ENCODE results near the gene DNAH10. TPM values are rescaled to one million over a fixed set of nuclear protein-coding genes. Genes with fewer than 3 reads are reported as not detected.
A peak's percentile ranks its signal among the peaks of the same experiment; 100 is the strongest.

The DNAH10 gene
- total and polyA plus RNA-seq, 7 experiments from 2014 or later = 0.05 to 0.50 (median 0.10) TPM

DNA sequence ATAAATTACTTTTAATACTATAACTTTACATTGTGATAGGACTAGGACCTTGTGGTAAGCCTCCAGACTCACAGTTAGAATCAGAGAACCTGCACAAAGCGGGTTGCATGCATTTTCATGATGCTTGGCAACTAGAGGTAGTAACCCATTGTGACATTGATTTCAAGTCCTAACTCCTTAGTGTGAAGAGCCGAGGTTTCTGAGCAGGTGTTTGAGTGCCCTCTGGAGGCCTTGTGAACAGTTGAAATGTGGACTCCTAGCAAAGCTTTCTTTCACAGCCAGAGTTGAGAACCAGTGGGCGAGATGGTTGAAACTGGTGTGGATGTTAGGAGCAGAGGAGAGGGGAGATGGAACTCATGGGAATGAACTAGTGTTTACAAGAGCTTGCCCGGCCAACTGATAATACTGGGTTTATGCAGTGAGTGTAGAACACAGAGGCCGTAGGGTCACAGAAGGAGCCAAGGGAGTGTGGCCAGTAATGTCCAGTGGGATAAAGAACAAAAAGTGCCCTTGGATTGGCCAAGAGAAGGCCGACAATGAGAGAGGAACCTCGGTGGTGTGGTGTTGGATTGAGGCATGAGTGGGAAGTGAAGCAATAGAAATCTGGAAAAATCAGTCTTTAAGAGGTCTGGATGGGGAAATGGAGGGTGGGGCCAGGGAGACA is 221.9 kb downstream of the DNAH10 start:
- no peaks in the 10 kb centered on the region for H3K9me3 ChIP-seq (ENCODE audit: control insufficient read depth in 2 of 3, low read length in 3 of 3)
- Mint-ChIP-seq H3K9me3 (no peaks in the 10 kb centered on the region), H3K36me3 (peaks cover 8 to 20% (median 11%) of the 10 kb centered on the region in 5 donors), H3K27me3 (no peaks in the 10 kb centered on the region), H3K27ac (peak overlapping the region in 1 of 9 donors; percentile 1), H3K4me1 (peaks cover 9 to 33% (median 26%) of the 10 kb centered on the region in 7 donors), H3K4me3 (no peak overlapping the region)
- H3K27me3 ChIP-seq (ENCODE audit: control insufficient read depth in 2 of 2, insufficient read depth in 2 of 2, low read length in 2 of 2) = no peaks in the 10 kb centered on the region
- H3K4me3 ChIP-seq (ENCODE audit: low read length) = no peak overlapping the region
- peaks cover 0 to 12% (median 5%) of the 10 kb centered on the region in 3 experiments for H3K36me3 ChIP-seq (ENCODE audit: control insufficient read depth in 2 of 3, insufficient read depth in 3 of 3, low read length in 3 of 3)
- CTCF ChIA-PET = interaction anchor here (0.6 to 6.0 kb wide), 11 partner anchors 8 to 243 kb away, joined by 3 to 76 read pairs (median 4); no protein-coding TSS in a partner anchor
- ATAC-seq = peak; percentile 92
- DNase-seq = peak; percentile 15 to 71 (median 53)
- no peak overlapping the region for H3K27ac ChIP-seq (ENCODE audit: low read depth, low read length)
- POLR2A ChIA-PET = interaction anchor here (0.7 kb wide), 1 partner anchor 25 kb away, joined by 3 read pairs; no protein-coding TSS in a partner anchor
- intact Hi-C loops (cut with micrococcal nuclease) = loop anchor here (1.0 to 5.0 kb wide), 6 partner anchors 11 to 713 kb away; partner anchors contain the start of genes CDK2AP1 (in 1 of the 2), DNAH10 (in 1 of the 2) and ZNF664 (in 1 of the 2)
- H3K4me1 ChIP-seq (ENCODE audit: control insufficient read depth in 2 of 2, insufficient read depth in 2 of 2, low read length in 2 of 2) = no peaks in the 10 kb centered on the region

- Mint-ChIP-seq H3K4me1 (peaks cover 10 to 40% (median 27%) of the 10 kb centered on the region in 7 donors), H3K9me3 (no peaks in the 10 kb centered on the region), H3K27ac (peak overlapping the region in 2 of 9 donors; percentile 18 to 51), H3K27me3 (no peaks in the 10 kb centered on the region), H3K36me3 (peaks cover 13 to 24% (median 16%) of the 10 kb centered on the region in 5 donors), H3K4me3 (no peak overlapping the region)
- intact Hi-C loops (cut with micrococcal nuclease) = loop anchor here (1.0 to 5.0 kb wide), 5 partner anchors 80 to 714 kb away; partner anchors contain the start of genes CDK2AP1 (in 1 of the 2) and DNAH10 (in 1 of the 2)
- Histone ChIP-seq H3K9me3 (ENCODE audit: control insufficient read depth in 2 of 3, low read length in 3 of 3) (no peaks in the 10 kb centered on the region), H3K4me1 (ENCODE audit: control insufficient read depth in 2 of 2, insufficient read depth in 2 of 2, low read length in 2 of 2) (no peaks in the 10 kb centered on the region), H3K36me3 (ENCODE audit: control insufficient read depth in 2 of 3, insufficient read depth in 3 of 3, low read length in 3 of 3) (peaks cover 0 to 17% (median 5%) of the 10 kb centered on the region in 3 experiments), H3K27ac (ENCODE audit: low read depth, low read length) (no peak overlapping the region), H3K27me3 (ENCODE audit: control insufficient read depth in 2 of 2, insufficient read depth in 2 of 2, low read length in 2 of 2) (no peaks in the 10 kb centered on the region), H3K4me3 (ENCODE audit: low read length) (no peak overlapping the region)
- ChIA-PET POLR2A (no interaction called here), CTCF (interaction anchor here (0.7 to 6.0 kb wide), 8 partner anchors 9 to 86 kb away, joined by 3 to 76 read pairs (median 4); no protein-coding TSS in a partner anchor)
- DNase-seq = no peak
- ATAC-seq = no peak
Observed at GRCh38 chr12:123984903-123985302, 222.8 kb downstream of the DNAH10 start.

Other genes starting within 250 kb of the DNAH10 start
- gene RILPL1, start 228.6 kb upstream of the DNAH10 start, total RNA-seq = 1 to 10 TPM; 1.5 to 9.2 (median 3.9) TPM
- gene RILPL1, start 228.6 kb upstream of the DNAH10 start, polyA plus RNA-seq = under 1 TPM in 1 of 2 donors, not detected in 1; 0.29 TPM
- 100 to 1,000 TPM in 2 of 5 experiments, 10 to 100 TPM in 3; 74.6 to 198 (median 98.0) TPM for gene TMED2, start 177.7 kb upstream of the DNAH10 start, total RNA-seq
- gene TMED2, start 177.7 kb upstream of the DNAH10 start, polyA plus RNA-seq = 100 to 1,000 TPM; 199 to 256 TPM
- gene DDX55, start 160.2 kb upstream of the DNAH10 start, total RNA-seq = 10 to 100 TPM; 26.0 to 54.0 (median 43.4) TPM
- gene DDX55, start 160.2 kb upstream of the DNAH10 start, polyA plus RNA-seq = 10 to 100 TPM; 17.1 to 21.5 TPM
- 10 to 100 TPM; 44.0 to 64.3 (median 49.5) TPM for gene EIF2B1, start 128.6 kb upstream of the DNAH10 start, total RNA-seq
- 10 to 100 TPM; 70.7 to 74.3 TPM for gene EIF2B1, start 128.6 kb upstream of the DNAH10 start, polyA plus RNA-seq
- 10 to 100 TPM; 21.4 to 39.7 (median 27.7) TPM for gene GTF2H3, start 128.5 kb upstream of the DNAH10 start, total RNA-seq
- 10 to 100 TPM; 43.2 to 47.2 TPM for gene GTF2H3, start 128.5 kb upstream of the DNAH10 start, polyA plus RNA-seq
- gene TCTN2, start 91.2 kb upstream of the DNAH10 start, total RNA-seq = 1 to 10 TPM; 2.5 to 9.1 (median 5.3) TPM
- gene TCTN2, start 91.2 kb upstream of the DNAH10 start, polyA plus RNA-seq = 1 to 10 TPM; 1.1 to 1.6 TPM
- 10 to 100 TPM; 36.7 to 47.6 (median 37.6) TPM for gene ATP6V0A2, start 49.9 kb upstream of the DNAH10 start, total RNA-seq
- 10 to 100 TPM; 10.5 to 15.5 TPM for gene ATP6V0A2, start 49.9 kb upstream of the DNAH10 start, polyA plus RNA-seq
- 10 to 100 TPM; 17.3 to 24.9 (median 23.0) TPM for gene CCDC92, start 210.5 kb downstream of the DNAH10 start, total RNA-seq
- 10 to 100 TPM; 19.0 to 34.4 TPM for gene CCDC92, start 210.5 kb downstream of the DNAH10 start, polyA plus RNA-seq
- 10 to 100 TPM; 25.0 to 57.5 (median 45.8) TPM for gene ZNF664, start 210.9 kb downstream of the DNAH10 start, total RNA-seq
- 10 to 100 TPM in 1 of 2 donors, 1 to 10 TPM in 1; 7.9 to 11.6 TPM for gene ZNF664, start 210.9 kb downstream of the DNAH10 start, polyA plus RNA-seq

Measured in naive thymus-derived CD4-positive, alpha-beta T cell (primary cell).